ENCODE results near the gene PFKFB2.

- TF ChIP-seq POLR2A (IDR thresholded peaks at IDR 0.05) (peak; percentile 65 to 92), CTCF (IDR thresholded peaks at IDR 0.05) (no peak)
Measured at GRCh38 chr1:207027206-207027777, 25.8 kb upstream of the PFKFB2 start.
